Left forelimb (tissue), 1 donor: ENCODE data around the gene NRG3.
"Not testable (repeated sequence)": the region's sequence is repeated elsewhere in the genome, so short reads cannot be mapped to it uniquely, and the experiment has no call there.

Source experiments
- DNase-seq: peaks from one replicate; pipeline ENCODE4 v3.0.0-alpha.2; 2018; ENCODE audit warnings: low spot score

NRG3 gene

DNA sequence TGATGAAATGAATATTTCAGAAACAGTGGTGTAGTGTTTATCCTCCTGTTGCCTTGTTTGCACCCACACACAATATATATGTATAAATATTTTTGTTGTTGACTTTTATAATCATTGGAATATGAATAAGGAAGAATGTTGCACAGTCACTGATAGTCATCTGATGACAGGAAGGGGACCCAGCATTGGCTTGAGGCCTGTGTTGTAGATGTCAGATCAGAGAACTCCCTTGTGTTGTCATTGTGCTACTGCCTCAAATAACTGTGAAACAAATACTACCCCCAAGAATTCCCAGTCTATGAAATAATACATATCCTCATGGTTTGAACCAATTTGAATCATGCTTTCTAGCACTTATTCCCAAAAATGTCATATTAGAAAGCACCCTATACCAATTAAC is 84.0 kb downstream of the NRG3 start:
- no peak for DNase-seq

DNA sequence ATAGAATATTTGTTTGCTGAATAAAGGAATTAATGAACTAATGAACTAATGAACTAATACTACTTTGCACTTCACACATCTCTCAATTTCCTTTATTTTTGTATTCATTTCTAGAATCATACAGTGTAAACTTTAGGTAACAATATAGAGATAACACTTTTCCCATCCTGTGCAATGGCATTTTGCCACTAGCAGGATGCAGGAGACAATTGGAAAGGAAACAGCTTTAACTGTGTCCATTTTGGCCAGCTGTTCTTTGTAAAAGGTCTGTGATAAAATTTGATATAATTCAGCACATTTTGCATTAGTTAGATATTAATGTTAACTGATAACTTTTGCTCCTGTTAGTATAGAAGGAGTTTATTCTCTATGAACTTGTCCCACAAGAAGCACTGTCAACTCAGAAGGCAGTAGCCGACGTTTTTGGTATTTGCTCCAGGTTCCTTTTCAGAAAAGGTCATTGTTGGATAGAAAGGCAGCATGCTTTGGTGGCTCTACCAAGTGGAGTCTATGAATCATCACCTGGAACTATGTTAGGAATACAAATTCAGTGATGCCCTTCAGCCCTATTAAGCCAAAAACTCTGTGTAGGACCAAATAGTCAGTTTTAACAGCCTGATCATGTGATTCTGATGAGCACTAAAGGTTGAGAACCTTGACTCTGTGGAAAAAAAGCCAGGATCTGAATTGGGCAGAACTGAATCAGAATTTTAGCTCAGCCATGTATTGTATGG is 86.6 kb downstream of the NRG3 start:
- no peak for DNase-seq

DNA sequence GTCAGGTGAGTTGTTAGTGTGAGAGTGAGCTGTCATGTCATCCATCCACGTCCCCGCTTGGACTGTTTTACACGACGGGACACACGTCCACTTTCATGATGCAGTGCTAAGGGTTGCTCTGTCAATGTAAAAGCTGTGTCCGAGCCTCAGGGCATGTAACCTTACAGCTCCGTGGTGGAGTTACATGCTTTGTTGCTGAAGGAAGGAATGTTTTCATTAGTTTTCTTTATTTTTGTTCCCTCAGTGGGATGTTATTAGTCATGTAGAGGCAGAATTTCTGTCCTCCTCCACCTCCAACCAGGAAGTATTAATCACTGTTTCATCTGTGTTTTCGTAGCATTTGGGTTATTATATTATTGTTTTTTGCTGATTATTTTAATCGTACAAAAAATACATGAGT is 88.6 kb downstream of the NRG3 start:
- DNase-seq, result no peak

DNA sequence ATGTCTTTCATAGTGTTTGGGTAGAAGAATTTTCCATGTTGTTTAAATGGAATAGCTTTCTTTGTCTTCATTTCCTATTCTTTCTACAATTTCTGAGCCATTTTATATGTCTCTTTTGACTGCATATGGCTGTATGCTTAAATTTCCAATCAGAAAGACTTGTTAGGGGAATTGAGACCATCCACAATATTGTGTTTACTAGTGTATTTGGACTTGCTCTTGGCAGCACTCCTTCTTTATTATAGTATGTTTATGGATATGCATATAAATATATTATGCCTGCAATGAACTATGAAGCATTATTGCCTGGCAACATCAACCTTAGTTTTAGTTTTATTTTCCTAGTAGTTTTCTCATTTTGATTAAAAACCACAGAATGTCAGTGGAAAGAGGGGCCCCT is 92.7 kb downstream of the NRG3 start:
- no peak for DNase-seq

DNA sequence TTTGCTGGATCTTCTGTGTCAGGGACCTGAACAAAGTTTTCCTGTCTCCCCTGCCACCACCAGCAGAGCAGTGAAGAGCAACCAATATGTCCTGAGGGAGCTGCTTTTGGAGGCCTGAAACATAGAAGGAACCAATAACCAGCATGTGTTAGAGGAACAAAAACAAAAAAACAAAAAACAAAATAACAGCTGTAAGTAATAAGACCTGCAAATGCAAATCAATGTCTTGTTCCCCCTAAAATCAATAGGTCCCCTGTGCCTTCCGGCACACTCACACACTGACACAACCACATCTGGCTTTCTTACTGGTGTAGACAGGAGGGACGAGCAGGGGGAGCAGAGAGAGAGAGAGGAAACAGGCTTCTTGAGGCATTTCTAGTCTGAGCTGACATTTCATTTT is 94.1 kb downstream of the NRG3 start:
- DNase-seq, result no peak

DNA sequence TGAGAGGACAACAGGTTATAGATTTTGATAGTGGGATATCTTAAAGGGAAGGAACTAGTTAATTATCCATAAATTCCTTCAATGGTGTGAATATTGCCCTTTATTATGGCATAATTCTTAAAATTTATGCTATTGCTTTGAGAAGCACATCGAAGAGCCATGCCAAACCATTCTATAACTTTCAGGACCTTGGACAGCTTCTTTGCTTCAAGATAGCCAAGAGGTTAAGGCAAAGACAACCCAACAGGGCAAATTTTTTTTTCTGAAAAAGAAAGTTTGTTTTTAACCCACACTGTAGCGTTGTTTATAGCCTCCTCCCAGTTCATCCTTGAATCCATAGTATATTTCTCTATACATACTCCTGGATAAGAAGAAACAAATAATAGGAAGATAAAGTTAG is 103.2 kb downstream of the NRG3 start:
- DNase-seq, result no peak

DNA sequence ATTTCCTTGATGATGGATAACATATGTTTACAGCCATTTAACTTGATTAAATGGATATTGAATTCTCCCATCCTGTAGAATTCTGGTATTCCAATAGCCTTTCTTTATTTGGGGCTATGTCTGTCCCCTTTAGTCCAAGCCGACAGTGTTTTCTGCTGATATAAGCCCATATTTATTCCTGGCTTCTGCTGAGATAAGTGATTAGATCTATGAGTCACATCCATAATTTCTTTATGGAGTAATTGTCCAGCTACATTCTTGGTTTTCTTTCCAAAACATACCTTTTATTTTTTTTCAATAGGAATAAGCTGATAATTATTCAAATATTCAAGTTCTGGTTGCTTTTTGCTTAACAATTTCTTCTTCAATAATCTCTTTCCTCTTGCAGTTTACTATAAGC is 106.7 kb downstream of the NRG3 start:
- no peak for DNase-seq

DNA sequence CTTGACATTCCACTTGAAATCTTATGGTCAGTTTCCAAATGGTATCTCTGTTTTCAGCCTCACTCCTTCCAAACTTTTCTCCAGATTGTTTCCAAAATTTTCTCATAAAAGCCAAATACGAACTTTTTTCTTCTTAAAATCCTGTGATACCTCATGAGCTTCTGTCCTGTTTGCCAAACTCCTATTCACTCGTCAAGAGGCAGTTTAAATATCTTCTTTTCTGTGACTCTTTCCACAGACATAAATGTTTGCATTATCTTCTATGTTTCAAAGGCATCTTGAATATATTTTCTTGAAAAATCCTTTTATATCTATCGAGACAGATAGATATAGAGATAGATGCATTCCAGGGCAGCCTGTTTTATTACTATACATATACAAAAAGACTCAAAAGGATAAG is 109.4 kb downstream of the NRG3 start:
- DNase-seq, result no peak

DNA sequence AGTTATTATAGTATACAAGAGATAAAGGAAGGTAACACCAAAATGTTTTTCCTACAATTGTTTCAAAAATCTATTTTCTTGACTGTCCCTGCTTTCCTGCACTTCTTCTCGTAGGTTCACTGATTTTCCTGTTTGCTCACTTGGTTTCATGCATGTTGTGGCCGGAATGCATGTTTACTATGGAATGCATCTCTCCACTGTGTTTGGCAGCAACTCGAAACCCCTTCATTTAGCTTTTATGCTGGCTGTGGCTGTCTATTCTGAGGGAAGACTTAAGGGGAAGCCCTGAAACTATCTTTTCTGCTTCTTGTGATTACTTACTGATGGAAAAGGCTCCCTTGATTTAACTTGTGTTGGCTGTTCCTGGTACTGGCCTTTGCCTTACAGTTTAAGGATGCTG is 120.3 kb downstream of the NRG3 start:
- DNase-seq, result no peak

DNA sequence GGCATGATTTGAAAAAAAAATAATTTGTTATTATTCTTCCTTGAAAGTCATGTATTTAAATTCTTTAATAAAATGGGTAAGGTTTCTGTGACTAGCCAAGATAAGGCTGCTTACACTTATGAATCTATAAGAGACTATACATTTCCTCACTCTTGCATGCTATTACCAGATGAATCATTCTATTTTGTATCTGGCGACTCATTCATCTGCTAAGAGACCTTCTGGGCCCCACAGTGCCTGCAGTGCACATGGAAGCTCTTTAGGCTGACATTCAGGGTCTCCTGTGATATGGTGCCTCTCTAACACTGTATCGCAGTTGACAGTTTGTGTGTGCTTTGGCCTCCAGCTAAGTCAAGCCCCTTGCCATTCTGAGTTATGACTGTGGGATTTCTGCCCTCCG is 121.9 kb downstream of the NRG3 start:
- no peak for DNase-seq

DNA sequence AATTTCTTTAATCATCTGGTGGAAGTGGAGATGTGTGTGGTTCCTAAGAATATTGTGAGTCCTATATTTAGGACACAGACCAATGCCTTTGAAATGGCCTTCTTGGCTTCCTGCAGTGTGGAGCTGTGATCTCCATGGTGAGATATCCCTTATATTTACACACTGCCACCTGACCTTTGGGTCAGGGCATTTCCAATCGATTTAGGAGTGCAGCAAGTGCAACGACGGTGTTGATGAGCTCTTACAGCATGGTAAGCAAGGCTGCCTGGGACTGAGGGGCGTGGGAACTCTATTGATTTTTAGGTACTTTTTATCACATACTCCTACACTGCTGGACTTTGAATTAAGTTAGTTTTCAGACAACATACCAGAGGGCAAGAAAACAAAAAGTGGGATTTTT is 146.0 kb downstream of the NRG3 start:
- no peak for DNase-seq

DNA sequence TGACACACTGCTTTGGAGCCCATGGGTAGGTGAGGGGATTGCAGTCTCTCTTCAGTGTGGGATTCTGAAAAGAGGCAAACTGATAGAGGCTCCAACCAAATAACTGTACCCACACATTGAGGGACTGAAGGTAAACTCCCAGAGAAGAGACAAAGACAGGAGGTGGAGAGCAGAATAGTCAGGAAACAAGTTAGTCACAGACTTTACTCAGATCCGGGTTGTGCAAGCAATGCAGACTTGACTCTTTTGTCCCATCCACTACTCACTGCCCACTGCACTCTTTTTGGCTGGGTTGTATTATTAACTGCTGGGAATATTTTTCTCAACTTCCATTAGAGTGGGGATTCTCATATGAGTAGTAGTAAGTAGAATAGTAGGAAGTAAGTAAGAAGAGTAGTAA is 152.7 kb downstream of the NRG3 start:
- no peak for DNase-seq

DNA sequence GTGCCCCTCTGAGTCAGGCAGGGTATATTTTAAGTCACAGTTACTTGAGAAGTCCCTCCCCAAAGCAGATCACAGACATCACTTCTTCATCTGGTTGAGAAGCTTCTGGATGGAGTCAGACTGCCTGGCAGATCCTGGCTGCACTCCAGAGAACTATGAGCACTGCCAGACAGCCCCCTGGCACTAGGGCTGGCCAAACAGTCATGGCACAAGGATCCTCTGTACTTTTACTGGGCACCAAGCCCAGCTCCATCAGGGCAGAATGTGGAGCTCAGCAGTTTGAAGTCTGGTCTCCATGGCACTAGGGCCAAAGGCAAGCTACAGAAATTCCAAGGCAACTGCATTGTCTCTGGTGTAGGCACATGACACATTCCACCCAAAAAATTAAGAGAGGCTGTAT is 162.1 kb downstream of the NRG3 start:
- DNase-seq, result no peak

DNA sequence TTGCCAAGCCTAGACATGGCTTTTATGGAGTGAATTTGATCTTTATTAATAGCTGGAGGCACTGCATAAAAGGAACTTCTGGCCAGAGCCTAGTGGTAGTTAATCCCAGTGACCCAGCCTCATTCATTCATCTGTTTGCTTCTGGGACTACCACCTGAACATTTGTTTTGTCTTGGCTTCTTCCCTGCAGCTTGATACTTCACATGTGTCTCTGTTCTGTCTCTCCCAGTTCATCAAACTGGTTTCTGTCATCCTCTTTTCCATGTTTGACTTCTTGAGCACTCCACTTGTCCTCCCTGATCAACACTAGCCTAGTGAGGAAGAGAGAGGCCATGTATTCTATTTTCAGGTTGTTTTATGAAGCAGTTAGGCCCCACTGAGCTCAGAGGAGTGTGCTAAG is 163.6 kb downstream of the NRG3 start:
- no peak for DNase-seq

DNA sequence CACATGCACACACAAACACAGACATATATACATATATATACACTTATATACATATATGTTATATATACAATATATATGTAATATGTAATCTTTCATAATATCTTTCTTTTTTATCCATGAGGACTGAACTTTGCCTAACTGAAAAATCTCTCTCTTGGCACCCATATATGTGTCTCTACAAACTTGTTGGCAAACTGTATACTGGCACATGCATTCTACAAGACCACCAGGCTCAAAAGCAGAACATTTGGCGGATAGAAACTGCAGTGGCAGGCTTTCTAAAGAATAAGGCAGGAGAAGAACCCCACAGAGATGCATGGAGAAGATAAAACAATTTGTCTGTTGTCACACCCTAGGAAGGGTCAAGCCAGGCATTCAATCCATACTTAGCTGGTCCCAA is 165.3 kb downstream of the NRG3 start:
- DNase-seq, result no peak

DNA sequence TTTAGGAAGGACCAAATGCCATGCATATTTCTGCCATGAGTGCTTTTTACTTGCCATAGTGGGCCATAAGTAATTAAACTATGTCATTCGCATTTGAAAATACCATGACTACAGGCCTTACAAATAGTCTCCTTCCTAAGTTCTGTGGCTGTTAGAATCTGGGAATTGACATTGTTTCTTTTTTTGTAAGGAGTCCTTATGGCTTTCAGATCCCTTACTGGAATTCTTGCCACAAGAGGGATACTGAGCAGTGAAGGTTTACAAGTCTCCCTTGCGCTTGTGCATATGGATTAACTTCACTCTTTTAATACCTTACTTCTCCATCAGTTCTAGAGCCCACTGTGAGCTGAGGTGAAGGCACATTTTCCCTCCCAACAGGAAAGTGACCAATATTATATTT is 166.0 kb downstream of the NRG3 start:
- DNase-seq, result no peak

DNA sequence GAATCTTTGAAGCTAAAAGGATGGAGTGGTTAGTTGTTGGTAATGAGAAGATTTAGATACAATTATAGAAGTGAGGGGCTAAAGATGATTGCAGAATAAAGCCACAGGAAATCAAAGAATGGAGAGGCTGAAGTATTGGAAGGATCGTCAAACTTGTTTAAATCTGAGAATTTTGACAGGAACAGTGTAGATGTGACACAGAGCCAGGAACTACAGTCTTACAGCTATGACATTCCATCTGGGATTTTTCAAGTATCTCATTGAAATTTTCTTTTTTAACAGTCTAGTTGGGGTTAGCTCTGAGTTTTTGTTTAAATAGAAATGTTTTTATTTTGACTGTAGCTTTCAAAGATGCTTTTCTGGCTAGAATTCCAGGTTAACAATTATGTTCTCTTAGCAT is 181.4 kb downstream of the NRG3 start:
- DNase-seq, result no peak

DNA sequence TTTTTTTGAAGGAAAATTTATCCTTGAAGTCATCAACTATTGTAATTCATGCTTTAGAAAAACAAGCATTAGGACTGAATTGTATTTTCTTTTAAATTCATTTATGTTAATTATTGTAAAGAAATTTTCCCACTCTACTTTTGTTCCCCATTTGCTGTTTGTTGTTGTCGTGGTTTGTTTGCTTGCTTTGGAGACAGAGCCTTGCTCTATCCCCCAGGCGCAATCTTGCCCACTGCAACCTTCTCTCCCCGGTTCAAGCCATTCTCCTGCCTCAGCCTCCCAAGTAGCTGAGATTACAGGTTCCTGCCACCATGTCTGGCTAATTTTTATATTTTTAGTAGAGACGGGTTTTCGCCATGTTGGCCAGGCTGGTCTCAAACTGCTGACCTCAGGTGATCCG is 192.2 kb downstream of the NRG3 start:
- DNase-seq, result not testable (repeated sequence)

DNA sequence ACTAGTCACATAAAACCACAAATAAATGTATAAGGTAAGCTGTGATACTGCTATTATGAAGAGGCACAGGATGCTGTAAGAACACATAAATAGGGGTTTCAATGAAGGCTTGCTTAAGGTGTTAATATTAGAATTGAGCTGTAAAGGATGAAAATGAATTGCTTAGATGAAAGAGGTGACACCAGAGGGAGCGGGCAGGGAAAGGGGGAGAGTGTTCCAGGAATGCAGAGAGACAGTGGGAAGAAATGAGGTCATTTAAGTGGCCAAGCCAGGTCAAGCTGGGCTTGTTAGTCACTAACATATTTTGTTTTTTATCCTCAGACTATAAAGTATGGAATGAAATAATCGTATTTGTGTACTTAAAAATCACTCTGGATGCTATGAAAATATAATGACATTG is 193.5 kb downstream of the NRG3 start:
- no peak for DNase-seq

DNA sequence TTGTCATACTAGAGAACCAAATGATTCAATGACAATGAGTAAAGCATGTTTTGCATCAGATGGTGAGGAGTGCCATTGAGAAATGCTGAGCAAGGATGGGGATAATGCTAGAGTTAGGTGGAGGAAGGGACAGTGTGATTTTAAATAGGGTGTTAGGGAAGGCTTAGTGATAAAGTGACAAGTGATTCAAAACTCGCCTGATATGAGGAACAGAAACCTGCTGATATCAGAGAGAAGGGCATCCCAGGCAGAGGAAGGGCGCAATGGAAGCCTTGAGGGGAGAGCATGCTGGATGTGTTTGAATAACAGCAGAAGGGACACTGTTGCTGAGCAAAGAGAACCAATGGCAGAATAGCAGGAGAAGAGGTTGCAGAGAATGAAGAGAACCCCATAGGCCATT is 196.2 kb downstream of the NRG3 start:
- DNase-seq, result no peak

DNA sequence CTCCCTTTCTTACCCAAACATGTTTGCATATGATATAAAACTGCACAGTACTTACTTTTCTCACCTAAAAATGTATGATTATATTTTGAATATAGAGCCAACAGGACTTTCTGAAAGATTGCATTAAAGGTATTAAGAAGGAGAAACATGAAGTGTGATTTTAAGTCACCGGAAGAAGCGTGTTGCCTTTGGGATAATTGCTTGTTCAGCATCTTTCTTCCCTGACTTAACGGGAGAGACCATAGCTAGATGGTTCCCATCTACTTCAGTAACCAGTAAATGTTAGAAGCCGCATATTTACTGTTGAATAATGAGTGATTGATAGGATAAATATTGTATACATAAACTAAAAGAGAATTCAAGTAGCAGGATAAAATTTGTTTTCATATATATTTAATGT is 197.1 kb downstream of the NRG3 start:
- no peak for DNase-seq

DNA sequence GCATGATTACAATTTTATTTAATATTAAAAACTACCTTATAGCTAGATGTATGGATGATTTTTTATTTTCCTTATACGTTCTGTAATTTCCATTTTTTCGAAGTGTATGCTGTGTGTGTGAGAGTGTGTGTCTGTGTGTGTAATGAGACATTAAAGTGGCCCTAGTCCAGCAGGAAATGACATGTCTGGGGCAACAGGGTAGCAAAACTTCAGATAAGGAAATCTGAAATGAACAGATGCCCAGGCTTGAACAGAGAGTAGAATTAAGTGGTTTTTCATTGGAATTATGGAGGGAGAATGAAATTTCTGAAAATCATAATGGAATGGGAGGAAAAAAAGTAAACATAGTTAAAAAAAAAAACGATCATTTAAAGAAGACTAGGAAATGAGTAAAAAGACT is 200.6 kb downstream of the NRG3 start:
- no peak for DNase-seq

DNA sequence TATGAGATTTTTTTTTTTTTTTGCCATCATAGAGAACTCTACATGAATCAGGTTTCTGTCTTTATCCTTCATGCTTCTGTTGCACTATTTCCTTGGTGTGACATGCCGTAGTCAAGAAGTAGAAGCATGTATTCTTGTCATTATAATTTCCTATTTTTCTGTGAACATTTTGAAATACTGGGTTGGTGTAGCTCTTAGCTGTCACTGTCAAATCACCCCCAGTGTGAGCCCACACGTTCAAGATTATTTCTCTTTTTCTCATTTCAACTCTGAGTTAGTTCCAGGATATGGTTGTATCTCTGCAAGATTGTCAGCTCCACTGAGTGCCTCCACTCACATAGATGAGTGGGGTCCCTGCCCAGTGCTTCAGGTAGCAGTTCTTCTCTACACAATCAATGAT is 209.5 kb downstream of the NRG3 start:
- DNase-seq, result no peak

DNA sequence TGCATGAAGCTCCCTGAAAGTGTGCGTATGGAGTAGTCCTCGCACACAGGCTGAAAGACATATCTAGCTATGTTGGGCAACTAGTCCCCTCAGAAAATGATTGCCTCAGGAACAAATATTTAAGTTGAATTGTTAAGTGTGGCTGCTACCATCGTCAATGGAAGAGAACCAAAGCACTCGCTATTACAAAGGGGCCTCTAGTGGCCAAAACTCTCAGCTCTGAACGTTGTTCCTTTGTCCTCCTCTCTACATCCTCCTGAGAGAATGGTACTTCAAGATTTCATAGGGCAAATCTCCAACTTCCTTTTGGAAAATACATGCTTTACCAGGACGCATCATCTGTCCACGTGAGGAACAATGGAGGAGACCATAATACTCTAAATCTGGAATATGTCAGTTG is 209.9 kb downstream of the NRG3 start:
- DNase-seq, result no peak

DNA sequence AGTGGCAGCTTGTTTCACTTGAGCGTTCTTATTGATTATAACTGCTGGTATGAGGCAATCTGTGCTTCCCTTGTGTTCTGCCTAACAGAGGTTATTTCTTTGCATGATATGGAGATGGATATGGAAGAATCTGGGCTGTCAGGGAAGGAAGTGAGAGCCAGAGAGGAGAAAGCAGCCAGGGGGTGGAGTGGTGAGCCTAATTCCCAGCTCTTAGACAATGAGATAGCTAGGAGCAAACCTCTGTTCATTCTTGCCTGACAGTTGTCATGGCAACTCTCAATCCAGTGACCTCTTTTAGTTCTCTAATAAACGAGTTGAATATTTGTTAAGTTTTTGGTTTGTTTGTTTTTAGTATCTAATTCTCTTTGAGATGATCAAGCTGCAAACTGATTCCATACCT is 214.3 kb downstream of the NRG3 start:
- DNase-seq, result no peak
